SK-N-MC (cell line): ENCODE data around the gene USP17L17.
"Not testable (repeated sequence)": the region's sequence is repeated elsewhere in the genome, so short reads cannot be mapped to it uniquely, and the experiment has no call there.

Experiments
- DNase-seq: peaks from one replicate; pipeline ENCODE4 v3.0.0-alpha.2; 2011; ENCODE audit warnings: low read depth, low spot score
- H3K27ac ChIP-seq: fragments of 200-600 bp; sonication (generic); 2 replicates; pipeline ENCODE4 v1.5.1; 2016; ENCODE audit warnings: mixed run types
- H3K36me3 ChIP-seq: fragments of 200-600 bp; sonication (generic); 2 replicates; pipeline ENCODE4 v1.6.1; 2017; ENCODE audit warnings: antibody characterized with exemption, low read length, mixed read lengths; ENCODE audit not compliant: insufficient read depth
- H3K4me3 ChIP-seq: fragments of 200-600 bp; sonication (generic); 2 replicates; pipeline ENCODE4 v1.5.1; 2016
- H3K9ac ChIP-seq: fragments of 200-600 bp; sonication (generic); 2 replicates; pipeline ENCODE4 v1.8.0; 2017; ENCODE audit warnings: mixed run types, mixed read lengths; ENCODE audit not compliant: insufficient read length
- H3K9me3 ChIP-seq: fragments of 200-600 bp; sonication (generic); 2 replicates; pipeline ENCODE4 v1.6.1; 2017; ENCODE audit warnings: low read depth, mild to moderate bottlenecking, antibody characterized with exemption, low read length, moderate library complexity, mixed read lengths

USP17L17 gene

DNA sequence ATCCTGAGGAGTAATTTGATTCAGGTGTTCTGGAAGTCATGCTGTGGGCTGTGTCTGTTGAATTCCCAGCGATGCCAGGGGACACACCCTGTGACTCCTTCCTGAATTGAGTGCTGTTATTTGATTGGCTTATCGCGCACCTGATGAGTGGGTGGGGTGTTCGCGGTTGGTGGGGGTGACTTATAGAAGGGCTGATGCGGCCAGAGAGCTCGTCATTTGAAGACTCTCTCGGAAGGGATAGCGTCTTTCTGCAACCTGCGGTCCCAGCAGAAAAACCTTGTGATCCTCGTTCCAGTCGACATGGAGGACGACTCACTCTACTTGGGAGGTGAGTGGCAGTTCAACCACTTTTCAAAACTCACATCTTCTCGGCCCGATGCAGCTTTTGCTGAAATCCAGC, 23.6 kb downstream of the USP17L17 start, which contains the start of gene USP17L22:
TSS of gene USP17L22 (plus strand) at position 301 of the 400 bp plus-strand sequence. CDS start at position 301, 0 bp downstream.
- H3K27ac ChIP-seq, H3K9me3 ChIP-seq, DNase-seq, H3K36me3 ChIP-seq, H3K4me3 ChIP-seq, H3K9ac ChIP-seq: not testable (repeated sequence)

DNA sequence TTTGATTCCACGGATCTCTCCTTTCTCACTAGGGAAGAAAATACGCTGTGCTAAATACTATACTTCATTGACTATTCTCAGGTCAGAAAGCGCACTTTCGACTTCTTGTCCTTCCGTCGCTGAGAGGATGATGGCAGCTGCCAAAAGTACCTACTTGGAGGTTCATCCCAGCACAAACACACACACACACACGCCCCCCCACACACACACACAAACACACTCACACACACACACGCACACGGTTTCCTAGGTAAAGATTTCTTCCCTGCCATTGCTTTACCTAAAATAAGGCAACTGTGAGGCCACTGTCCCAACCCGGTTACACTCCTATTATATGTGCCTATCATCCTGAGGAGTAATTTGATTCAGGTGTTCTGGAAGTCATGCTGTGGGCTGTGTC, 28.0 kb downstream of the USP17L17 start:
- not testable (repeated sequence) for H3K4me3 ChIP-seq, H3K9ac ChIP-seq, DNase-seq

More for the DNA sequence above, 28.0 kb downstream of the USP17L17 start:
- H3K36me3 ChIP-seq, H3K9me3 ChIP-seq, H3K27ac ChIP-seq: not testable (repeated sequence)
